Activated CD8-positive, alpha-beta memory T cell treated with anti-CD3 and anti-CD28 coated beads, Interleukin-2, amount 50 U/mL, for 1 hour (primary cell): Measurements from ENCODE around the gene SLTM.
"Not testable (repeated sequence)": the region's sequence is repeated elsewhere in the genome, so short reads cannot be mapped to it uniquely, and the experiment has no call there.

Experiments used
- DNase-seq: peaks from one replicate; pipeline ENCODE4 v3.0.0-alpha.2; 2020; ENCODE audit errors: extremely low read depth

The SLTM gene

DNA sequence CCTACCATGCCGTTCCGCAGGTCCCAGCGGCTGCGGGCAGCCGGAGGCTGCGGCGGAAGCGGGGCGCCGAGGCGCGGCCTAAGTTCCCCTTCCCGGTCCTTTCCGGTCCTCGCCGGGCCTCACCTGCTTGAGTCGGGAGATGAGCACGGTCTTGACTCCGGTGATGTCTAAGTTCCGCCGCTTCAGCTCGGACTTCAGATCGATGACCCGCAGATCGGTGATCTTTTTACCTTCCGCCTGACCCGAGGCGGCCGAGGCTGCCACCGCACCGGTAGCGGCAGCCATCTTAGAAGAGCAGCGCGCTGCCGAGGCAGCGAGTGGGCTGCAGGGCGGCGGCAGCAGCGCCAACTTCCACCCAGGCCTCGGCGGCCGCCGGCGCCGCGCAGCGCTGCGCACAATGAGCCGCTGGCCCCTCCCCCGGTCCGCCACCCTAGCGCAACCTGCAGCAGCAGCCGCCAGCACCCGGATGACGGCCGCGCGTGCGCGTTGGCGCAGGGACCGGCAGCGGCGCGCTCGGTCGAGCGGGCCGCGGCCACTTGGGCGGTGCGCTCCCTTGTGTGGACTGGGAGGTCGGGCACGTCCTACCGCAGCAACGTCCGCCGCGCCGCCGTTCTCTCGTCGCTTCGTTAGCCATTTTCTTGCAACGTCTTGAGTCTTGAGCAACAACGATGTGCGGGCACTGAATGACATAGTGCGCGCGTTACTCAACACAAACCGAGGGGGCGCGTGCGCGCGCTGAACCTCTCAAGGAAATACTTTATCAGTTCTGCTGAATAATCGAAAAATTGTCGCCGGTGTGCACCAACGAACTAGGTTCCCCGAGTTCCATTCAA lies at the start of gene SLTM:
Gene SLTM, minus strand, starts transcription at position 399 of the 833 bp plus-strand sequence. Its CDS starts 114 bp downstream, at position 285.
- DNase-seq = peak; percentile 82

DNA sequence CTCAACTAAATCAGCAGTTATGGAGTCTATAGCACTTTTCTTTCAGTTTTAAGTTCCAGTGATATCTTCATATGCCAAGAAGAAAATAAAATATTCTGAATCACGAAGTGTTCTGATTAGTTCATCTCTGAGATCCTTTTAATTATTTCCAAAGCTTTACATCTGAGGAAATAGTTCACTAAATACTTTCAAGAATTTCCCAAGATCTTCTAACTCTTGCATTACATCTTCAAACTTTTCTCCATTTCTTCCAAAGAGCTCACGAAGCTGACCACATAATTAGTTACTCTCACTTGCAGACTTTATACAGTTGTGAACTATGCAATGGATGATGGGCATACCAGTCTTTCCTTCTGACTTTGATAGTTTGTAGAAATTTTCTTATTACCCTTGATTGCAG lies 49.8 kb upstream of the SLTM start:
- DNase-seq = no peak

DNA sequence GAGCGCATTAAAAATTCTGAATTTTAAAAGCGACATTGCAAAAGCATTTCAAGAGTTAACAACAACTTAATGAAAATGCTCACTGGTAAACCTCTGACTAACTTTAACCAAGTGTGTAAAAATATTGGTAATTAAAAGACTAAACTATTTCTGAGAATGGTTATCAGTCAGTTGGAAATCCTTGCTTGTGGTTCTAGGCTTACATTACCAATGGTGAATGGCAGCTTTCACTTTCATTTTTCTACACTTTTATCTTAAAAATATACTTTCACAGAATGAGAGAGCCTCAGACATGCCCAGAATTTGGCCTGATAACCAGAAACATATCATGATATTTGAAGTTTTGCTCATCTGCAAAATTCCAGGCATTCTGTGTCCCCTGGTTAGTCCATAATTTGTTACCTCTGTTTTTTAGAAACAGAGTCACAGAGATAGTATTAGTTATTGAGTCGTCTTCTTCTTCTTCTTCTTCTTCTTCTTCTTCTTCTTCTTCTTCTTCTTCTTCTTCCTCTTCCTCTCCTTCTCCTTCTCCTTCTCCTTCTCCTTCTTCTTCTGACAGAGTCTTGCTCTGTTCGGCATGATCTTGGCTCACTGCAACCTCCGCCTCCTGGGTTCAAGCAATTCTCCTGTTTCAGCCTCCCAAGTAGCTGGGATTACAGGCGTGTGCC lies 48.5 kb upstream of the SLTM start:
- no peak for DNase-seq

DNA sequence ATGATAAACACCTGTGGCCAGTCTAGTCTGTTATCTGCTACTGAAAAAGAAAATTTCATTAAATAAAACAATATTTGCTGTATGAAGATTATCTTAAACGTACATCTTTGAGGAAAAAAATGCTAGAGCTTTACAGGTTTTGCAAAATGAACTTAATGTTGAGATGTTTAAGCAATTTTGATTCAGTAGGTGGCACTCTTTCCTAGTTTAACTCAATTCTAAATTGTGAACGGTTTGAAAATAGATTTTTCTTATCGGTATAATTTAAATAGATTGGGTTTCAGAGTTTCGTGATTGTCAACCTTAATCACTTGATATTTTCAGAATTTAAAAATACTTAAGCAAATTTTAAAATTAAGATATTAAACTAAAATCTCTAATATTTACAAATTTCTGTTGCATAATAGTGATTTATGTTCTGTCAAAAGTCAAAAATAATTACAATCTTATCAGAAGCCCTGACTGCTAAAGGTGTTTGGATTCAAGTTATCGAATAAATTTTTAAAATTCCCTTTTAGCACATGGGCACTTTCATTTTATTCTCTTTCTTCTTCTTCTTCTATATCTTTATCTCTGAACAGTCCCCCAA lies 47.0 kb upstream of the SLTM start:
- no peak for DNase-seq

DNA sequence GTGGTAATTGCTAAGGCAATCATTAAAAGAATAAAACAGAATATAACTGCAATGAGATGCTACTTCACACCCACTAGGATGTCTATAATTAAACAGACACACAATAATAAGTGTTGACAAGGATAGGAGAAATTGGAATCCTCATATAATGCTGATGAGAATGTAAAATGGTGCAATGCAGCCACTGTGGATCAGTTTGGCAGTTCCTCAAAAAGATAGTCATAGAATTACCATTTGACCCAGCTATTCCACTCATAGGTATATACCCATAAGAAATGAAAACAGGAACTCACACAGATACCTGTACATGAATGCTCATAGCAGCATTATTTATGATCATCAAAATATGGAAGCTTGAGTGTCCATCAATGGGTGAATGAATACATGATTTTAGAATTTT lies 44.4 kb upstream of the SLTM start:
- no peak for DNase-seq

DNA sequence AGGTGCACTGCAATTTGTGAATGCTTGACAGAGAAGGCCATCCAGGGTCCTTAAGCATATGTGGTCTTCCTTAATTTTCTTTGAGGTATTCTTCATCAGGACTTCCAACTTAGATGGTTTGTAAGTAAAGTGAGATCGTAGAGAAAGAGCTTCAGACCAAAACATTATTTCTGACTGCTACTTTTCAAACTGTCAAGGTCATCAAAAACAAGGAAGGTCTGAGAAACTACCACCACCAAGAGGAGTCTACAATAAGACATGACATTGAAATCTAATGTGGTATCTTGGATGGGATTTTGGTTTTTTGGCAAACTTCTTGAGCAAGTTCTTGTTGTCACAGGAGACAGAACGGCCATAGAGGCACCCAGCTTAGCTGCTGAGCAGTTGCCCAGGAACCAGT lies 34.0 kb upstream of the SLTM start:
- DNase-seq = no peak

DNA sequence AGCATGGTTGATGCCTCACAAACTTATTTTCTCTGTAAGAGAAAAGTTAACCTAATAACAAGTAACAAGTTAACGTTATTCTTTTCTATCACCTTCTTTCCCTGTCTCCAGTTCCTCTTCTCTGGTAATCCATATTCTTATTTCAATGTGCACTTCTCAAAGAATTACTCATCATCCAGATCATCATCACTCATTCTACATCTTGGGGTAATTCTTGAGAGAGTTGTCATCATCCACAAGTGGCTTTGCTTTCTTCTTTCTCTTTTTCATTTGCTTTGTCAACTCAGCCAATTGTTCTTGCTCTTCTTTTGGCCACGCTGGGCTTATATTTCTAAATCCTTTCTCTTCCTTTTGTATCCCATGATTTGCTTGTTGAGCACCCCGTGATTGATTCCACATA lies 33.2 kb upstream of the SLTM start:
- DNase-seq = no peak

DNA sequence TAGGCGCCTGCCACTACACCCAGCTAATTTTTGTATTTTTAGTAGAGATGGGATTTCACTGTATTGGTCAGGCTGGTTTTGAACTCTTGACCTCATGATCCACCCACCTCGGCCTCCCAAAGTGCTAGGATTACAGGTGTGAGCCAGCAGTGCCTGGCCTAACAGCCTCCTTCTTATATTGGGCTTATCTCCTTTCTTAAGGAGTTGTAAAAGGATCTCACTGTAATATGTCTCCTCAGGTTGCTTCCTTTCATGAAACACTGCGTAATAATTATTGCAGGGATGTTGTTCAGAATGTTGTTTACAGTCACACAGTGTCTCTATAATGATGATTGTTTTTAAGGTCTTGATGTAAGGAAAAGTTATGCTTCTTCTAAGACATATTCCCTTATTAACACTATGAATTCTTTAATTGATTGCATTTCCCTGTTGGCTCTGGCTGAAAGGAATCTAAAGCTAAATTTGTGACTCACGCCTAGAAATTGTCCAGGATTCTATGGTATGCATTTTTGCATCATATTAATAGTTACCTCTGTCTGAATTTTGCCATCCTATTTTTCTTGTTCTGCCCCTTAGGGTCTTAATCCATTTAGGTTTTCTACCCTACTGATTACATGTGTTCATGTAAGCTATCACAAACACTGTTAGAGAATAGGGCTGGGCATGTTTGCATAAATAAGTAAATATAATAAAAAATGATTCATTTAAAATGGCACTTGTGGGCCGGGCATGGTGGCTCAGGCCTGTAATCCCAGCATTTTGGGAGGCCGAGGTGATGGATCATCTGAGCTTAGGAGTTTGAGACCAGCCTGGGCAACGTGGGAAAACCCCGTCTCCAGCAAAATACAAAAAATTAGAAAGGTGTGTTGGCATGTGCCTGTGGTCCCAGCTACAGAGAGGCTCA lies 29.4 kb upstream of the SLTM start:
- no peak for DNase-seq

DNA sequence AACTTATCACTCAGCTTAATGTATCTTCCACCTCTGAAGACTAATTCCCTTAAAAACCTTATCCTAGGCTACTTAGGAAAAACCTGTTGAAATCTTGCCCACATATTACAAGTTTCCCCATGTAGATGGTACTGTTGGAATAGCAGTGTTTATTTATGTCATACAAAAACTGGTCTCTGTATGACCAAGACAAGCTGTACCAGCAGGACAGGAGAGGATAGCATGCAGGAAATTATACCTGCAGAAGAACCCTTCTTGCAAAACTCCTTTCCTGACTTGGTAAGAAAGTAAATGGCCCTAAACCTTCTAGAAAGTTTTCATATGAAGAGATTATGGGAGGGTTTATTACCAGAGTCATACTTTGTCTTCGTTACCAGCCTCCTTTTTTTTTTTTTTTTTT lies 28.7 kb upstream of the SLTM start:
- no peak for DNase-seq

DNA sequence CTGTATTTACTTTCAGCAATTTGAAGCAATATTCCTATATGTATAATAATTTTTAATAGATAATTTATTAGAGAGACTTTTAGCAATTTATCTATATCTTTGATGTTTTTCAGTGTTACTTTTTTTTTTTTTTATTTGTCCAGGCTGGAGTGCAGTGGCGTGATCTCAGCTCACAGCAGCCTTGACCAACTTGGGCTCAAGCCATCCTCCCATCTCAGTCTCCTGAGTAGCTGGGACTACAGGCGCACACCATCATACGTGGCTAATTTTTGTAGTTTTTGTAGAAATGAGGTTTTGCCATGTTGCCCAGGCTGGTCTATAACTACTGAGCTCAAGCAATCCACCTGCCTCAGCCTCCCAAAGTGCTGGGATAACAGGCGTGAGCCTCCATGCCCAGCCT lies 25.3 kb upstream of the SLTM start:
- no peak for DNase-seq

DNA sequence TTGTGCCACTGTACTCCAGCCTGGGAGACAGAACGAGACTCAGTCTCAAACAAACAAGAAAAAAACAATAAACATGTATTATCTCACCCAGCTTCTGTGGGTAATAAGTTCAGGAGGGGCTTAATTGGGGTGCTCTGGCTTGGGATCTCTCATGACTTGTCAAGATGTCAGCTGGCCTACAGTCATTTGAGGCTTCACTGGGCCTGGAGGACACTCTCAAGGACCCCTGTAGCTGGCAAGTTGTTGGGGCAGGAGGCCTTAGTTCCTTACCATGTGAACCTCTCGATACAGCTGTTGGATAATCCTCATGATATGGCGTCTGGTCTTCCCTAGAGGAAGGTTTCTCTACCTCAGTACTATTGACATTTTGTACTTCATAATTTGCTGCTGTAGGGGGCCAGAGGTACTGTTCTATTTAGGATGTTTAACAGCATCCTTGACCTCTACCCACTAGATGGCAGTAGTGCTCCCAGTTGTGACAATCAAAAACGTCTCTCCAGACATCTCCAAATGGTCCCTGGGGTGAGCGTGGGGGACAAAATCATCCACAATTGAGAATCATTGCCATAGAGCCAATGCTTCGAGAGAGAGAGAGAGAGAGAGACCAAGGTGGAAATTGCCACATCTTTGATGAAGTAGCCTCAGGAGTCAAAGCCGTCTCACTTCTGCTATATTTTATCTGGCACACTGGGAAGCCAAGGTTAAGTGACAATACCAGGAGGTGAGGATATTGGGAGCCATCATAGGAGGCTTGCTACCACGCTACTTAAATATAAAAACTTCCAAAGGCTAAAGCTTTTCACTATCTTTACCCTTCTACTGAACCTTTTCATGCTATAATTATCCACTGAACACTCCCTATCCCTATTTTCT lies 23.9 kb upstream of the SLTM start:
- DNase-seq = peak; percentile 31

DNA sequence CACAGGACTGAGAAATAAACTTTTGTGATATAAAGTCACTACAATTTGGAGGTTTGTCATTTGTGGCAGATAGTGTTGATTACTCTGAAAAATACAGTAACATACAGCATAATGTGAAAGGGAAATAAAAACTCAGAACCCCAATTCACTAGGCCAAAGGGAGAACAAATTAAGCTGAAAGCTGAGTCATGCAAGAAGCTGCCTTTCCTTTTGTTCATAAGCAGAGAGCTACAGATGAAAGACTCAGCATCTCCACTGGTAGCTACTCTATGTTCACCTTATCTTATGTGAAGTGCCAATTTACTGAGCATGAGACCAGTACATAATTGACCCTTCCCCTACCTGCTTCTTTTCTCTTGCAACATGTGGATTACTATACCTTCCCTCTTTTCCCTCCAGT lies 19.3 kb upstream of the SLTM start:
- no peak for DNase-seq

DNA sequence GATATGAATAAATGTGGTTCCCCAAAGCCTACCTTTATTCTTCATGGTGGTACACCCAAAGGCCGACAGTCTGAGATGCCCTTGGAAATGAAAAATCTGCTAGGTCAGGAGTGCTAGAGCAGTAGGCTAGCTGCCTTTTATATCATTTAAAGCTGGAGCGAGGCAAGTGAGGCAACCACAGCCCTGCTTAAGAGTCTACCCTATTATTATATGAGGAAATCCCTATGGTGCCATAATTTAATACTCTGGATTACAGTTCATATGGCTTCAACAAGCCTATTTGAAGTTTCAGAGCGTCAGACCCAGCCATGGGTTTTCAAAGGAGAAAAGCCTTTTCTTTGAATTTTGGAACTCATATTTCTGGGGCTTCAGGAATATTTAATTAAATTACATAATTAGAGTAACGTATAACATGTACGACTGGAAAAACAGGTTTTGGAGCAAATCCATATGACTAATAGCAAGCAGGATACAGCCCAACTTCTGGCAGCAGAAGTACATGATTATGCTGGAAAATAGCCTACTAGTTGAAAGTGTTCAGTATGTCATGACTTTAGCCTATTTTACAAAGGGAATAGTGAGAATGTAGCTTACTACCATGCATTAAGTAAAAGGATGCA lies 18.0 kb upstream of the SLTM start:
- DNase-seq = no peak

DNA sequence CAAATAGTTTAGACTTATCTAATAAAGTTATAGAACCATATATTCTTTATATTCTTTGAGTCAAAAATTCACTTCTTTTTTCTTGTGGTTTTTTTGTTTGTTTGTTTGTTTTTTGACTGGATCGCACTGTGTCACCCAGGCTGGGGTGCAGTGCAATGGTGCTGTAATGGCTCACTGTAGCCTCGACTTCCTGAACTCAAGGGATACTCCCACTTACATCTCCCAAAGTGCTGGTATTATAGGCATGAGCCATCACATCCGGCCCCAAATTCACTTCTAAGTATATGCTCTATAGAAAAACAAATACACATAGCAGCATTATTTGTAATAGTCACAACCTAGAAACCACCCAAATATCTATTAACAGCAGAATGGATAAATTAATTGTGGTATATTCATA lies 13.7 kb upstream of the SLTM start:
- DNase-seq = no peak

DNA sequence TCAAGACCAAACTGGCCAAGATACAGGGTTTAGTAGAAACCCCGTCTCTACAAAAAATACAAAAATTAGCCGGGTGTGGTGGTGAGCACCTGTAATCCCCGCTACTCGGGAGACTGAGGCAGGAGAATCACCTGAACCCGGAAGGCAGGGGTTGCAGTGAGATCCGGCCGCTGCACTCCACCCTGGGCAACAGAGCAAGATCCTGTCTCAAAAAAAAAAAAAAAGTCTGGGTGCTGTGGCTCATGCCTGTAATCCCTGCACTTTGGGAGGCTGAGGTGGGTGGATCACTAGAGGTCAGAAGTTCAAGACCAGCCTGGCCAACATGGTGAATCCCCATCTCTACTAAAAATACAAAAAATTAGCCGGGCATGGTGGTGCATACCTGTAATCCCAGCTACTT lies 1.5 kb upstream of the SLTM start:
- DNase-seq = not testable (repeated sequence)

DNA sequence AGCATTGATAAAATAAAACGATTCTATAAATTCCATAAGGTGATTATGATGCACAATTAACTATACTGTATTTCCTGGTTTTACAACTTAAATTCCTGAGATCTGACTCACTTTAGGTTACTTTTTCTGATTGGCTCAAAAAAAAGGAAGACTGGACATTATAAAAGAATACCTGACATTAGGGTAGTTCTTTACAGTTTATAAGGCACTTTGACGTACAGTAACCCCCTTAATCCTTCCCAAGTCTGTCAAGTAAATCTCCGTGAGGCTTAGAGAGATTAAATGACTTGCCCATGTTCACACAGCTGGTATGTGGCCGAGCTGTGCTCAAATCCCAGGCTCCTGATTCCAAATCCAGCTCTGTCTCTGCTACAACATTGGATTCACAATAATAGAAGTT lies 1.0 kb upstream of the SLTM start:
- no peak for DNase-seq

DNA sequence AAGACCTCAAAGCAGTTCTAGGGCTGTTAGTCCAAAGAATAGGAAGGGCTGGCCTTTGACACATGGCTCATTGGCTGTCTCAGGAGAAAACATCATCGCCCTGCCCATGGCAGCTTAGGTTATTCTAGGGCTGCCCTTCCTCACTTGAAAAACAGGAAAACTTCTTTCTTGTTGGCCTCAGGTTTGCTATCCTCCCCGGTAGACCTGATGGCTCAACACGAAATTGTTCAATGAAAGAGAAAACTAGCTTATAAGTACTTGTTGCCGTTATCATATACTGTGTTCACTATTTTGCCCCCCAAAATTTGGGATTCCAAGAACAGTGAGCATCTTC lies 602 bp upstream of the SLTM start:
- no peak for DNase-seq

DNA sequence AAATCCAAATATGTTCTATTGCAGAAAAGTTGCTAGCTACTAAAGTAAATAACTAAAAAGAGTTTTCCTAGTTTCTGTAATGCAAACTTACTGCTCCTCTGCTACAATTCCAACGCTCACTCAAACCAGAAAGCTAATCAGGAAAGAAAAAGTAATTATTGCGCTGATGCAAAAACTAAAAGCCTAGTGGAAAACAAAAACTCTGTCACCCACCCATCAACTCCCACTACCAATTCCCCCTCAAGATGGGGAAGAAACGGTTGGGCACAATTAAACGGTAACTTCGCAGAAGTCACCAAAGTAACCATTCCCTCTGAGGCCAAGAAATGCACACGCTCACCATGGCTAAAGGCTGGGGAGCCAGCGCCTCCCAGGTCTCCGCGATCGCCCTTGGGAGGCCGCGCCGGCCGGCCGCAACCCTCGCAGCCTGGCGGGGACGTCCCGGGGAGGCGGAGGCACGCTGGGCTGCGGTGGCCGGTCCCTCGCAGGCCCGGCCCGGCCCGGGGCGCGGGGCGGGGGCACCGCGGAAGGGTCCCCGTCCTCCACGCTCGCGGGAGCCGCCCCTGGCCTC lies 684 bp downstream of the SLTM start:
- no peak for DNase-seq

DNA sequence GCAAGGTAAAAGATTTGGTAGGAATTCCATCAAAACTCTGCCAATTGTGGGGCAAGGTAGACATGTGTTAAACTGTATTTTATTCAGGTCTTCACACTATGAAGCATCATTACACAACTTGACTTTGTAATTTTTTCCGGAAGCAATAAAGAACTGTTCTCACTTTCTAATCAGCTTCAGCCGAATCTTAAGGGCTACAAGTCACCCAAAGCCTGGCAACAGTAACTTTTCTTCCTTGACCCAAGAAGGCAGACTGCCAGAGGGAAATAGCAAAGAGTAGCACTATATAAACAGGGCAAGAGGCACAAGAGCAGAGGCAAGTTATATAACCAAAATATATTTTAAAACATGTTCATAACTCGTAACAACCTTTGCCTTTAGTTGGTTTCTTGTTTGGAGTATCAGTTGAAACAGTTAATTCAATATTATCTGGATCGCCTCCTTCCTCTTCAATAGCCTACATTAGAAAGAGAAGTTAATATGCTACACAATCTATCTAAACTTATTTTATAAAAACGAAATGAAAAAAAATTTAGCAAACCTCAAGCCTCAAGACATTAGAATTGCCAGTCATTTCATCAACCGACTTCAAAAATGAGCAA lies 1.4 kb downstream of the SLTM start:
- no peak for DNase-seq

DNA sequence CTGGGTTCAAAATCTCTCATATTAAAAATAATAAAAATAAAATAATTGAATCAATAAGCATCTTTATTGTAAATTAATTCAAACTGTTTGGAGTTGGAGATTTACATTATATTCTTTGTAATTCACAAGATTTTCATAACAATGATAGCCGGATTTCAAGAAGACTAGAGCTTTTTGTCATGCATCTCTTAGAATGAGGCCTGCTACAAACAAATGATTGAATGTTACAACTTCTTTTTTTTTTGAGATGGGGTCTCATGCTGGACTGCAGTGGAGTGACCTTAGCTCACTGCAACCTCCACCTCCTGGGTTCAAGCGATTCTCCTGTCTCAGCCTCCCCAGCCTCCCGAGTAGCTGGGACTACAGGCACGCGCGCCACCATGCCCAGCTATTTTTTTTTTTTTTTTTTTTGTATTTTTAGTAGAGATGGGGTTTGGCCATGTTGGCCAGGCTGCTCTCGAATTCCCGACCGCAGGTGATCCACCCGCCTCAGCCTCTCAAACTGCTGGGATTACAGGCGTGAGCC lies 3.5 kb downstream of the SLTM start:
- DNase-seq = no peak
